ENCODE results near the gene PTPRG. TPM values are rescaled to one million over a fixed set of nuclear protein-coding genes. Genes with fewer than 3 reads are reported as not detected.

Gene PTPRG
- total and polyA plus RNA-seq, 2 of the 13 experiments (the other 11 are each of a cell fraction or from before 2014, with no cell fraction given): 8.0 to 25.3 TPM

DNA sequence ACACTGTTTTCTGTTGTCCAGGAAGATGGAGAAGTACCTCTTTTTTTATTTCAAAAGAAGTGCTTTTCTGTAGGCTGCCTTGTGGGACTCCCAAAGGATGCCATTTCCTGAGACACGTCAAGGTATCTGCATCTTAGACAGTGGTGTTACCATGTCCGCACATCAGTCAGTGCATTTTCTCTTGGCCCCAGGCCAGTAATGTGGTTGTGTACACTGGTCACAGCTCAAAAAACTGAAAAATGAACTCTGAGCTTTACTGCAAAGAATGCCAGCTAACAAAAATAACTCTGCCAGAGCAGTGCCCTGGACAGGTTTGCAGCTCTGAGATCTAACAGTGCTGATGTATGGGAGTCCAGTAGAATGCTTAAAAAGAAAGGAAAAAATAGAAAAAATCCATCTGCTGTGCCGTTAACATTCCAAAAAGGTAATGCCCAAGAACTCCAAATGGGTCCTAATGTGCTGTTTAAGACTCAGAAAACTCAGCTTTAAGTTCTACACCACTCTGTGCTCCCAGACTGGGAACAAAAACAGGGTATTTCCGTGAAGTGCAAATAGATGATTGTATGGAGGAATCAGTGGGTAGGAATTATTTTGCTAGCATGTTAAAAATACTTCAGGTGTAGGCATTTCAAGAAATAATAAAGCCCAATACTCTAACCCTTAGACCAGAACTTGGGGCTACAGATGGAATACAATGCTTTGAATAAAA is 496.1 kb downstream of the PTPRG start (continued):
- TF ChIP-seq, protein P1, sequence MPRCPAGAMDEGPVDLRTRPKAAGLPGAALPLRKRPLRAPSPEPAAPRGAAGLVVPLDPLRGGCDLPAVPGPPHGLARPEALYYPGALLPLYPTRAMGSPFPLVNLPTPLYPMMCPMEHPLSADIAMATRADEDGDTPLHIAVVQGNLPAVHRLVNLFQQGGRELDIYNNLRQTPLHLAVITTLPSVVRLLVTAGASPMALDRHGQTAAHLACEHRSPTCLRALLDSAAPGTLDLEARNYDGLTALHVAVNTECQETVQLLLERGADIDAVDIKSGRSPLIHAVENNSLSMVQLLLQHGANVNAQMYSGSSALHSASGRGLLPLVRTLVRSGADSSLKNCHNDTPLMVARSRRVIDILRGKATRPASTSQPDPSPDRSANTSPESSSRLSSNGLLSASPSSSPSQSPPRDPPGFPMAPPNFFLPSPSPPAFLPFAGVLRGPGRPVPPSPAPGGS (CRISPR knock-in tag; IDR thresholded peaks at IDR 0.05): no peak
- no peak for TF ChIP-seq NRL (CRISPR knock-in tag; IDR thresholded peaks at IDR 0.05; ENCODE audit: borderline replicate concordance)
- TF ChIP-seq BHLHE40 (IDR thresholded peaks at IDR 0.05; ENCODE audit: low read length): no peak
- TF ChIP-seq, protein P2, sequence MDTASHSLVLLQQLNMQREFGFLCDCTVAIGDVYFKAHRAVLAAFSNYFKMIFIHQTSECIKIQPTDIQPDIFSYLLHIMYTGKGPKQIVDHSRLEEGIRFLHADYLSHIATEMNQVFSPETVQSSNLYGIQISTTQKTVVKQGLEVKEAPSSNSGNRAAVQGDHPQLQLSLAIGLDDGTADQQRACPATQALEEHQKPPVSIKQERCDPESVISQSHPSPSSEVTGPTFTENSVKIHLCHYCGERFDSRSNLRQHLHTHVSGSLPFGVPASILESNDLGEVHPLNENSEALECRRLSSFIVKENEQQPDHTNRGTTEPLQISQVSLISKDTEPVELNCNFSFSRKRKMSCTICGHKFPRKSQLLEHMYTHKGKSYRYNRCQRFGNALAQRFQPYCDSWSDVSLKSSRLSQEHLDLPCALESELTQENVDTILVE (CRISPR knock-in tag; IDR thresholded peaks at IDR 0.05): no peak
- TF ChIP-seq HNRNPLL (IDR thresholded peaks at IDR 0.05; ENCODE audit: low read depth, low read length, poor library complexity, severe bottlenecking): no peak
- TF ChIP-seq, protein P3, sequence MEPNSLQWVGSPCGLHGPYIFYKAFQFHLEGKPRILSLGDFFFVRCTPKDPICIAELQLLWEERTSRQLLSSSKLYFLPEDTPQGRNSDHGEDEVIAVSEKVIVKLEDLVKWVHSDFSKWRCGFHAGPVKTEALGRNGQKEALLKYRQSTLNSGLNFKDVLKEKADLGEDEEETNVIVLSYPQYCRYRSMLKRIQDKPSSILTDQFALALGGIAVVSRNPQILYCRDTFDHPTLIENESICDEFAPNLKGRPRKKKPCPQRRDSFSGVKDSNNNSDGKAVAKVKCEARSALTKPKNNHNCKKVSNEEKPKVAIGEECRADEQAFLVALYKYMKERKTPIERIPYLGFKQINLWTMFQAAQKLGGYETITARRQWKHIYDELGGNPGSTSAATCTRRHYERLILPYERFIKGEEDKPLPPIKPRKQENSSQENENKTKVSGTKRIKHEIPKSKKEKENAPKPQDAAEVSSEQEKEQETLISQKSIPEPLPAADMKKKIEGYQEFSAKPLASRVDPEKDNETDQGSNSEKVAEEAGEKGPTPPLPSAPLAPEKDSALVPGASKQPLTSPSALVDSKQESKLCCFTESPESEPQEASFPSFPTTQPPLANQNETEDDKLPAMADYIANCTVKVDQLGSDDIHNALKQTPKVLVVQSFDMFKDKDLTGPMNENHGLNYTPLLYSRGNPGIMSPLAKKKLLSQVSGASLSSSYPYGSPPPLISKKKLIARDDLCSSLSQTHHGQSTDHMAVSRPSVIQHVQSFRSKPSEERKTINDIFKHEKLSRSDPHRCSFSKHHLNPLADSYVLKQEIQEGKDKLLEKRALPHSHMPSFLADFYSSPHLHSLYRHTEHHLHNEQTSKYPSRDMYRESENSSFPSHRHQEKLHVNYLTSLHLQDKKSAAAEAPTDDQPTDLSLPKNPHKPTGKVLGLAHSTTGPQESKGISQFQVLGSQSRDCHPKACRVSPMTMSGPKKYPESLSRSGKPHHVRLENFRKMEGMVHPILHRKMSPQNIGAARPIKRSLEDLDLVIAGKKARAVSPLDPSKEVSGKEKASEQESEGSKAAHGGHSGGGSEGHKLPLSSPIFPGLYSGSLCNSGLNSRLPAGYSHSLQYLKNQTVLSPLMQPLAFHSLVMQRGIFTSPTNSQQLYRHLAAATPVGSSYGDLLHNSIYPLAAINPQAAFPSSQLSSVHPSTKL (CRISPR knock-in tag; IDR thresholded peaks at IDR 0.05): peak; percentile 71
- TF ChIP-seq ZNF496 (CRISPR knock-in tag; IDR thresholded peaks at IDR 0.05; ENCODE audit: insufficient replicate concordance): no peak
- TF ChIP-seq ZNF234 (CRISPR knock-in tag; conservative IDR thresholded peaks at IDR 0.05): no peak
- TF ChIP-seq, protein P4, sequence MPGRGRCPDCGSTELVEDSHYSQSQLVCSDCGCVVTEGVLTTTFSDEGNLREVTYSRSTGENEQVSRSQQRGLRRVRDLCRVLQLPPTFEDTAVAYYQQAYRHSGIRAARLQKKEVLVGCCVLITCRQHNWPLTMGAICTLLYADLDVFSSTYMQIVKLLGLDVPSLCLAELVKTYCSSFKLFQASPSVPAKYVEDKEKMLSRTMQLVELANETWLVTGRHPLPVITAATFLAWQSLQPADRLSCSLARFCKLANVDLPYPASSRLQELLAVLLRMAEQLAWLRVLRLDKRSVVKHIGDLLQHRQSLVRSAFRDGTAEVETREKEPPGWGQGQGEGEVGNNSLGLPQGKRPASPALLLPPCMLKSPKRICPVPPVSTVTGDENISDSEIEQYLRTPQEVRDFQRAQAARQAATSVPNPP (CRISPR knock-in tag; IDR thresholded peaks at IDR 0.05): 0 out of 2 replicates have a peak, but pooled peaks have one; percentile 16
- TF ChIP-seq RBM22 (optimal IDR thresholded peaks at IDR 0.05; ENCODE audit: low read length): no peak
- TF ChIP-seq ZNF549 (CRISPR knock-in tag; IDR thresholded peaks at IDR 0.05): no peak
- TF ChIP-seq ZNF841 (CRISPR knock-in tag; IDR thresholded peaks at IDR 0.05; ENCODE audit: borderline replicate concordance): no peak
- TF ChIP-seq ZSCAN25 (CRISPR knock-in tag; IDR thresholded peaks at IDR 0.05): no peak
- TF ChIP-seq, protein P5, sequence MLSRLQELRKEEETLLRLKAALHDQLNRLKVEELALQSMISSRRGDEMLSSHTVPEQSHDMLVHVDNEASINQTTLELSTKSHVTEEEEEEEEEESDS (CRISPR knock-in tag; IDR thresholded peaks at IDR 0.05; ENCODE audit: borderline replicate concordance): no peak
- TF ChIP-seq ZNF17 (CRISPR knock-in tag; IDR thresholded peaks at IDR 0.05): no peak
- no peak for TF ChIP-seq GTF3A (CRISPR knock-in tag; conservative IDR thresholded peaks at IDR 0.05)
- TF ChIP-seq, protein P6, sequence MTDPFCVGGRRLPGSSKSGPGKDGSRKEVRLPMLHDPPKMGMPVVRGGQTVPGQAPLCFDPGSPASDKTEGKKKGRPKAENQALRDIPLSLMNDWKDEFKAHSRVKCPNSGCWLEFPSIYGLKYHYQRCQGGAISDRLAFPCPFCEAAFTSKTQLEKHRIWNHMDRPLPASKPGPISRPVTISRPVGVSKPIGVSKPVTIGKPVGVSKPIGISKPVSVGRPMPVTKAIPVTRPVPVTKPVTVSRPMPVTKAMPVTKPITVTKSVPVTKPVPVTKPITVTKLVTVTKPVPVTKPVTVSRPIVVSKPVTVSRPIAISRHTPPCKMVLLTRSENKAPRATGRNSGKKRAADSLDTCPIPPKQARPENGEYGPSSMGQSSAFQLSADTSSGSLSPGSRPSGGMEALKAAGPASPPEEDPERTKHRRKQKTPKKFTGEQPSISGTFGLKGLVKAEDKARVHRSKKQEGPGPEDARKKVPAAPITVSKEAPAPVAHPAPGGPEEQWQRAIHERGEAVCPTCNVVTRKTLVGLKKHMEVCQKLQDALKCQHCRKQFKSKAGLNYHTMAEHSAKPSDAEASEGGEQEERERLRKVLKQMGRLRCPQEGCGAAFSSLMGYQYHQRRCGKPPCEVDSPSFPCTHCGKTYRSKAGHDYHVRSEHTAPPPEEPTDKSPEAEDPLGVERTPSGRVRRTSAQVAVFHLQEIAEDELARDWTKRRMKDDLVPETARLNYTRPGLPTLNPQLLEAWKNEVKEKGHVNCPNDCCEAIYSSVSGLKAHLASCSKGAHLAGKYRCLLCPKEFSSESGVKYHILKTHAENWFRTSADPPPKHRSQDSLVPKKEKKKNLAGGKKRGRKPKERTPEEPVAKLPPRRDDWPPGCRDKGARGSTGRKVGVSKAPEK (CRISPR knock-in tag; IDR thresholded peaks at IDR 0.05; ENCODE audit: borderline replicate concordance): no peak
- no peak for TF ChIP-seq ZBTB8A (CRISPR knock-in tag; IDR thresholded peaks at IDR 0.05; ENCODE audit: borderline replicate concordance, low read depth)
- no peak for TF ChIP-seq RFX3 (CRISPR knock-in tag; IDR thresholded peaks at IDR 0.05)

Measured in HepG2 (cell line).